ENCODE measurements around the gene TMEM18. TPM values are rescaled to one million over a fixed set of nuclear protein-coding genes. Genes with fewer than 3 reads are reported as not detected.

Gene TMEM18
- total and polyA plus RNA-seq, 2 experiments from 2014 or later, result 15.0 to 41.9 TPM

DNA sequence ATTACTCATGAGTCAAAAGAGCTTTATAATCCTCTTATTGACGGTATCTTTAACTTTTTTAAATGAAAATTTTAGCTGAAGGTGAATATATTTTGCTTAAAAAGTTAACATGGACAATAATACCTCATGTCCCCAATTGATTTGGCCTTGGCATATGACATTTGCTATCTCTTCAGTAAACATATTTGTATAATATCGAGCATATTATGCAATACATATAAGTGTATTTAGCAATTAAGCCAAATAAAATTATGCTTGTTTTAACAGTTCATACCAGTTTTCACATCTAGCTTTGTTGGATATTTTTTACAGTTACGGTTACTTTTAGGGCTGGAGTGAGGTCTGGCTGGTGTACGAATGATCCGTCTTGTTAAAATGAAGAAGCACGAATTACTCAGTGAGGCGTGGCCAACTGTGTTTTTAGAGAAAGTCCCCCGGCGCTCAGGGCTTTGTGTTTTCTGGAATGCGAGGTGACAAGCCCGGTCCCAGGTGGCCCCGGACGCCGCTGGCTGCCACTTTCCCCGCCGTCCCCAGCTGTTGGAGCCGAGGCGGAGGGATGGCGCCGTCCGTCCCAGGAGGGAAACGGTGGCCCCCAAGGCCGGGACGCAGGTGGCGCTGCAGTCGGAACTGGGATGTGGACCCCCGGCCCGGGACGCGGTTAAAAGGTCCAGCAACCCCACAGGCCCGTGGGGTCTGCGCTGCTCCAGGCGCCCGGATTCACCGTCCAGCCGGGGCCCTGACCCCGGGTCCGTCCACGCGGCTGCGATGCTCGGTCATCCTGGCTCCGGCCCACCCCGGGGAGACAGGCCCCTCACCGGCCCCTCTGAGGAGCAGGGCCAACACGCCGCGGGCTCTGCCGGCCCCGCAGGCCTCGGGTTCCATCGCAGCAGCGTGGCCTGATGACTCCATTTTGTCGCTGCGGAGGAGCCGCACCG is 41.3 kb downstream of the TMEM18 start (continued):
- TF ChIP-seq, protein P1, sequence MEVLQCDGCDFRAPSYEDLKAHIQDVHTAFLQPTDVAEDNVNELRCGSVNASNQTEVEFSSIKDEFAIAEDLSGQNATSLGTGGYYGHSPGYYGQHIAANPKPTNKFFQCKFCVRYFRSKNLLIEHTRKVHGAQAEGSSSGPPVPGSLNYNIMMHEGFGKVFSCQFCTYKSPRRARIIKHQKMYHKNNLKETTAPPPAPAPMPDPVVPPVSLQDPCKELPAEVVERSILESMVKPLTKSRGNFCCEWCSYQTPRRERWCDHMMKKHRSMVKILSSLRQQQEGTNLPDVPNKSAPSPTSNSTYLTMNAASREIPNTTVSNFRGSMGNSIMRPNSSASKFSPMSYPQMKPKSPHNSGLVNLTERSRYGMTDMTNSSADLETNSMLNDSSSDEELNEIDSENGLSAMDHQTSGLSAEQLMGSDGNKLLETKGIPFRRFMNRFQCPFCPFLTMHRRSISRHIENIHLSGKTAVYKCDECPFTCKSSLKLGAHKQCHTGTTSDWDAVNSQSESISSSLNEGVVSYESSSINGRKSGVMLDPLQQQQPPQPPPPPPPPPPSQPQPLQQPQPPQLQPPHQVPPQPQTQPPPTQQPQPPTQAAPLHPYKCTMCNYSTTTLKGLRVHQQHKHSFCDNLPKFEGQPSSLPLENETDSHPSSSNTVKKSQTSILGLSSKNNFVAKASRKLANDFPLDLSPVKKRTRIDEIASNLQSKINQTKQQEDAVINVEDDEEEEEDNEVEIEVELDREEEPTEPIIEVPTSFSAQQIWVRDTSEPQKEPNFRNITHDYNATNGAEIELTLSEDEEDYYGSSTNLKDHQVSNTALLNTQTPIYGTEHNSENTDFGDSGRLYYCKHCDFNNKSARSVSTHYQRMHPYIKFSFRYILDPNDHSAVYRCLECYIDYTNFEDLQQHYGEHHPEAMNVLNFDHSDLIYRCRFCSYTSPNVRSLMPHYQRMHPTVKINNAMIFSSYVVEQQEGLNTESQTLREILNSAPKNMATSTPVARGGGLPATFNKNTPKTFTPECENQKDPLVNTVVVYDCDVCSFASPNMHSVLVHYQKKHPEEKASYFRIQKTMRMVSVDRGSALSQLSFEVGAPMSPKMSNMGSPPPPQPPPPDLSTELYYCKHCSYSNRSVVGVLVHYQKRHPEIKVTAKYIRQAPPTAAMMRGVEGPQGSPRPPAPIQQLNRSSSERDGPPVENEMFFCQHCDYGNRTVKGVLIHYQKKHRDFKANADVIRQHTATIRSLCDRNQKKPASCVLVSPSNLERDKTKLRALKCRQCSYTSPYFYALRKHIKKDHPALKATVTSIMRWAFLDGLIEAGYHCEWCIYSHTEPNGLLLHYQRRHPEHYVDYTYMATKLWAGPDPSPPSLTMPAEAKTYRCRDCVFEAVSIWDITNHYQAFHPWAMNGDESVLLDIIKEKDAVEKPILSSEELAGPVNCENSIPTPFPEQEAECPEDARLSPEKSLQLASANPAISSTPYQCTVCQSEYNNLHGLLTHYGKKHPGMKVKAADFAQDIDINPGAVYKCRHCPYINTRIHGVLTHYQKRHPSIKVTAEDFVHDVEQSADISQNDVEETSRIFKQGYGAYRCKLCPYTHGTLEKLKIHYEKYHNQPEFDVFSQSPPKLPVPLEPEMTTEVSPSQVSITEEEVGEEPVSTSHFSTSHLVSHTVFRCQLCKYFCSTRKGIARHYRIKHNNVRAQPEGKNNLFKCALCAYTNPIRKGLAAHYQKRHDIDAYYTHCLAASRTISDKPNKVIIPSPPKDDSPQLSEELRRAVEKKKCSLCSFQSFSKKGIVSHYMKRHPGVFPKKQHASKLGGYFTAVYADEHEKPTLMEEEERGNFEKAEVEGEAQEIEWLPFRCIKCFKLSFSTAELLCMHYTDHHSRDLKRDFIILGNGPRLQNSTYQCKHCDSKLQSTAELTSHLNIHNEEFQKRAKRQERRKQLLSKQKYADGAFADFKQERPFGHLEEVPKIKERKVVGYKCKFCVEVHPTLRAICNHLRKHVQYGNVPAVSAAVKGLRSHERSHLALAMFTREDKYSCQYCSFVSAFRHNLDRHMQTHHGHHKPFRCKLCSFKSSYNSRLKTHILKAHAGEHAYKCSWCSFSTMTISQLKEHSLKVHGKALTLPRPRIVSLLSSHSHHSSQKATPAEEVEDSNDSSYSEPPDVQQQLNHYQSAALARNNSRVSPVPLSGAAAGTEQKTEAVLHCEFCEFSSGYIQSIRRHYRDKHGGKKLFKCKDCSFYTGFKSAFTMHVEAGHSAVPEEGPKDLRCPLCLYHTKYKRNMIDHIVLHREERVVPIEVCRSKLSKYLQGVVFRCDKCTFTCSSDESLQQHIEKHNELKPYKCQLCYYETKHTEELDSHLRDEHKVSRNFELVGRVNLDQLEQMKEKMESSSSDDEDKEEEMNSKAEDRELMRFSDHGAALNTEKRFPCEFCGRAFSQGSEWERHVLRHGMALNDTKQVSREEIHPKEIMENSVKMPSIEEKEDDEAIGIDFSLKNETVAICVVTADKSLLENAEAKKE (CRISPR knock-in tag; IDR thresholded peaks at IDR 0.05), result no peak
- TF ChIP-seq ZNF114 (CRISPR knock-in tag; IDR thresholded peaks at IDR 0.05), result no peak
- TF ChIP-seq ZNF331 (CRISPR knock-in tag; IDR thresholded peaks at IDR 0.05; ENCODE audit: low read depth), result no peak
- no peak for TF ChIP-seq EZH2 (IDR thresholded peaks at IDR 0.05; ENCODE audit: low read depth, unreplicated experiment)
- no peak for TF ChIP-seq POLR2AphosphoS5 (IDR thresholded peaks at IDR 0.05; ENCODE audit: low read depth)
- no peak for TF ChIP-seq NANOG (IDR thresholded peaks at IDR 0.05; ENCODE audit: borderline replicate concordance)
- TF ChIP-seq, protein P2, sequence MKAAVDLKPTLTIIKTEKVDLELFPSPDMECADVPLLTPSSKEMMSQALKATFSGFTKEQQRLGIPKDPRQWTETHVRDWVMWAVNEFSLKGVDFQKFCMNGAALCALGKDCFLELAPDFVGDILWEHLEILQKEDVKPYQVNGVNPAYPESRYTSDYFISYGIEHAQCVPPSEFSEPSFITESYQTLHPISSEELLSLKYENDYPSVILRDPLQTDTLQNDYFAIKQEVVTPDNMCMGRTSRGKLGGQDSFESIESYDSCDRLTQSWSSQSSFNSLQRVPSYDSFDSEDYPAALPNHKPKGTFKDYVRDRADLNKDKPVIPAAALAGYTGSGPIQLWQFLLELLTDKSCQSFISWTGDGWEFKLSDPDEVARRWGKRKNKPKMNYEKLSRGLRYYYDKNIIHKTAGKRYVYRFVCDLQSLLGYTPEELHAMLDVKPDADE (IDR thresholded peaks at IDR 0.05), result no peak
